ENCODE data around the gene CACNG3.

The CACNG3 gene

DNA sequence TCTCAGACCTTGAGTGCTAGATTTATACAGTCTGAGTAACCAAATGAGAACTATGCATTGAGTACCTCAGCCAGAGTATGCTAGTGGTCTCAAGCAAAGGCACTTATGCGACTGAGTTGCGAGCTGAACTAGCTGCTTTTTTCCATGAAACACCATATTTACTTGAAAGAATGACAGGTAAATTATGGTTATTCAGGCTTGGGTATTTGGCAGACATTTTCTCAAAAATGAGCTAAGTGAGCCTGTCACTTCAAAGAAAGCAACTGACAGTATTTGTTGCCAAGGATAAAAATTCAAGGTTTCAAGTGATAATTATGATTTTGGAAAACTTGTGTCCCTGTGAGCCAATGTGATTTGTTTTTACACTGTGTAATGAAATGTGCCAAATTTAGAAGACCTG lies 19.3 kb downstream of the CACNG3 start:
- no peak overlapping the region for H3K4me2 ChIP-seq (ENCODE audit: low read length)
- no CpG with 5 or more reads among the region's 2 CpGs for WGBS (ENCODE audit: extremely low coverage, insufficient coverage, insufficient read length)
- H3K9ac ChIP-seq (ENCODE audit: low read length) = no peak overlapping the region
- no peak overlapping the region for H4K91ac ChIP-seq (ENCODE audit: low read depth, low read length)
- H3K79me2 ChIP-seq (ENCODE audit: control insufficient read depth, insufficient read depth, low read length, poor library complexity) = no peaks in the 10 kb centered on the region
- no peaks in the 10 kb centered on the region for H3K27me3 ChIP-seq (ENCODE audit: insufficient read depth, low read length)
- H2AFZ ChIP-seq (ENCODE audit: insufficient read depth, low read length, poor library complexity) = no peak overlapping the region
- no peak overlapping the region for H2BK120ac ChIP-seq (ENCODE audit: insufficient read depth, low read length, poor library complexity)
- no peaks in the 10 kb centered on the region for H3K9me3 ChIP-seq (ENCODE audit: insufficient read depth, low read depth, low read length)
- H3K27ac ChIP-seq (ENCODE audit: low read depth, low read length) = no peak overlapping the region
- no peaks in the 10 kb centered on the region for H3K4me1 ChIP-seq (ENCODE audit: control insufficient read depth in 1 of 2, insufficient read depth in 2 of 2, low read length in 2 of 2)
- H3K36me3 ChIP-seq (ENCODE audit: control insufficient read depth in 1 of 2, insufficient read depth in 2 of 2, low read length in 2 of 2) = no peaks in the 10 kb centered on the region
- no peak overlapping the region for H3K4me3 ChIP-seq (ENCODE audit: low read depth, low read length)
- no peak overlapping the region for H2BK5ac ChIP-seq (ENCODE audit: low read depth, low read length, poor library complexity)
- no peak overlapping the region for H2AK5ac ChIP-seq (ENCODE audit: low read length)
- no peak overlapping the region for H2BK12ac ChIP-seq (ENCODE audit: low read length)
- no peak overlapping the region for H4K12ac ChIP-seq (ENCODE audit: low read depth, low read length)
- no peak for DNase-seq
- H3K14ac ChIP-seq (ENCODE audit: low read length) = no peak overlapping the region
- no peak overlapping the region for H3K4ac ChIP-seq (ENCODE audit: low read depth, low read length)
- no peak overlapping the region for H4K8ac ChIP-seq (ENCODE audit: low read depth, low read length)
- H3K23ac ChIP-seq (ENCODE audit: low read length) = no peak overlapping the region
- H3K79me1 ChIP-seq (ENCODE audit: low read length) = no peaks in the 10 kb centered on the region
- H3K18ac ChIP-seq (ENCODE audit: low read length) = no peak overlapping the region

DNA sequence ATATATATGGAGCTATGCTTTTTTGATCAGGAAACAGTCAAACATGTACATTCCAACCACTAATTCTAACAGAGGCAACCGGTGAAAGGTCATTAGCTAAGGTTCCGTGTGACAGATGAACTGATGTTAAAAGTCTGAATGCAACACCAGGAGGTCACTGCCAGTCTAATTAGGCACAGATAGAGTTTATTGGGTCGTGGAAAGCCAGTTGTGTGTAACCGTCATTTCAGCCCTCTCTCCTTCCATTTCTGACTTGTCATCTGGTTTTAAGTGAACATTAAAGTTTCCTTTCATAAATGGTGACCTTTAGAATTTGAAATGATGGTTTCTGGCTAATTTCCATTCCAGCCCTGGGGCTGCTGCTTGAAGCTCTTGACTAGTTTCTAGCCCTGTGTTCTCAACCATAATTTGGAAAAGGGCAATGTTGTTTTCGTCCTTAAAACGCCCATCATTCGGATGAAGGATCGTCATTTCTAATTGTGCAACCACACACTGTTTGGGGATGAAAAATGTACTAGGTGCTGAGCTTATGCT lies 23.9 kb downstream of the CACNG3 start:
- Histone ChIP-seq H2BK120ac (ENCODE audit: insufficient read depth, low read length, poor library complexity) (no peak overlapping the region), H3K18ac (ENCODE audit: low read length) (no peak overlapping the region), H3K4ac (ENCODE audit: low read depth, low read length) (no peak overlapping the region), H2AFZ (ENCODE audit: insufficient read depth, low read length, poor library complexity) (no peak overlapping the region), H3K4me1 (ENCODE audit: control insufficient read depth in 1 of 2, insufficient read depth in 2 of 2, low read length in 2 of 2) (no peaks in the 10 kb centered on the region), H2AK5ac (ENCODE audit: low read length) (no peak overlapping the region), H3K27ac (ENCODE audit: low read depth, low read length) (no peak overlapping the region), H3K4me2 (ENCODE audit: low read length) (no peak overlapping the region), H3K27me3 (ENCODE audit: insufficient read depth, low read length) (no peaks in the 10 kb centered on the region), H3K79me2 (ENCODE audit: control insufficient read depth, insufficient read depth, low read length, poor library complexity) (no peaks in the 10 kb centered on the region), H3K4me3 (ENCODE audit: low read depth, low read length) (no peak overlapping the region), H3K79me1 (ENCODE audit: low read length) (no peaks in the 10 kb centered on the region), H2BK12ac (ENCODE audit: low read length) (no peak overlapping the region), H4K8ac (ENCODE audit: low read depth, low read length) (no peak overlapping the region), H3K14ac (ENCODE audit: low read length) (no peak overlapping the region), H2BK5ac (ENCODE audit: low read depth, low read length, poor library complexity) (no peak overlapping the region), H4K12ac (ENCODE audit: low read depth, low read length) (no peak overlapping the region), H3K23ac (ENCODE audit: low read length) (no peak overlapping the region), H3K36me3 (ENCODE audit: control insufficient read depth in 1 of 2, insufficient read depth in 2 of 2, low read length in 2 of 2) (no peaks in the 10 kb centered on the region), H3K9me3 (ENCODE audit: insufficient read depth, low read depth, low read length) (no peaks in the 10 kb centered on the region), H3K9ac (ENCODE audit: low read length) (no peak overlapping the region), H4K91ac (ENCODE audit: low read depth, low read length) (no peak overlapping the region)
- DNase-seq = no peak
- WGBS (ENCODE audit: extremely low coverage, insufficient coverage, insufficient read length) = no CpG with 5 or more reads among the region's 8 CpGs

- no peak for DNase-seq
- no peak overlapping the region for H3K14ac ChIP-seq (ENCODE audit: low read length)
- H3K9ac ChIP-seq (ENCODE audit: low read length) = no peak overlapping the region
- WGBS (ENCODE audit: extremely low coverage, insufficient coverage, insufficient read length) = no CpG with 5 or more reads among the region's 4 CpGs
- H3K4ac ChIP-seq (ENCODE audit: low read depth, low read length) = no peak overlapping the region
- no peak overlapping the region for H4K91ac ChIP-seq (ENCODE audit: low read depth, low read length)
- no peak overlapping the region for H2AK5ac ChIP-seq (ENCODE audit: low read length)
- H2AFZ ChIP-seq (ENCODE audit: insufficient read depth, low read length, poor library complexity) = no peak overlapping the region
- no peaks in the 10 kb centered on the region for H3K4me1 ChIP-seq (ENCODE audit: control insufficient read depth in 1 of 2, insufficient read depth in 2 of 2, low read length in 2 of 2)
- H3K36me3 ChIP-seq (ENCODE audit: control insufficient read depth in 1 of 2, insufficient read depth in 2 of 2, low read length in 2 of 2) = no peaks in the 10 kb centered on the region
- H3K23ac ChIP-seq (ENCODE audit: low read length) = no peak overlapping the region
- H3K4me2 ChIP-seq (ENCODE audit: low read length) = no peak overlapping the region
- no peaks in the 10 kb centered on the region for H3K79me2 ChIP-seq (ENCODE audit: control insufficient read depth, insufficient read depth, low read length, poor library complexity)
- H2BK12ac ChIP-seq (ENCODE audit: low read length) = no peak overlapping the region
- no peak overlapping the region for H4K8ac ChIP-seq (ENCODE audit: low read depth, low read length)
- H3K27ac ChIP-seq (ENCODE audit: low read depth, low read length) = no peak overlapping the region
- no peak overlapping the region for H3K18ac ChIP-seq (ENCODE audit: low read length)
- no peak overlapping the region for H3K4me3 ChIP-seq (ENCODE audit: low read depth, low read length)
- H2BK120ac ChIP-seq (ENCODE audit: insufficient read depth, low read length, poor library complexity) = no peak overlapping the region
- no peak overlapping the region for H4K12ac ChIP-seq (ENCODE audit: low read depth, low read length)
- no peaks in the 10 kb centered on the region for H3K79me1 ChIP-seq (ENCODE audit: low read length)
- H2BK5ac ChIP-seq (ENCODE audit: low read depth, low read length, poor library complexity) = no peak overlapping the region
- no peaks in the 10 kb centered on the region for H3K27me3 ChIP-seq (ENCODE audit: insufficient read depth, low read length)
- no peaks in the 10 kb centered on the region for H3K9me3 ChIP-seq (ENCODE audit: insufficient read depth, low read depth, low read length)
Measured at GRCh38 chr16:24281466-24281865, 25.3 kb downstream of the CACNG3 start.

DNA sequence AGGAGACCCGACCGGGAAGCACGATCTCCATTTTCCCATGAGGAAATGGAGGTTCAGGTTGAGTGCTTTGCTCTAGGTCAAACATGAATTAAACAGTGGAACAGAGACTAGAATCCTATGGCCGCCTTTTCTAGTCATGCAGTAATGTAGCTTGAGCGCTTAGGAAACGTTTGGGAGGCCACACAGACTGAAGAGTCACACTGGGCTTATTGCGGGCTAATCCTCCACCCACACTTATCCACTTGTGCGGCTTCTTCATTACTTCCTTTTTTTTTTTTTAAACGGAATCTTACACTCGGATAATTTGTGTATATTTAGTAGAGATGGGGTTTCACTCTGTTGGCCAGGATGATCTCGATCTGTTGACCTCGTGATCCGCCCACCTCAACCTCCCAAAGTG lies 26.0 kb downstream of the CACNG3 start:
- Histone ChIP-seq H3K79me2 (ENCODE audit: control insufficient read depth, insufficient read depth, low read length, poor library complexity) (no peaks in the 10 kb centered on the region), H3K4me3 (ENCODE audit: low read depth, low read length) (no peak overlapping the region), H2AFZ (ENCODE audit: insufficient read depth, low read length, poor library complexity) (no peak overlapping the region), H3K18ac (ENCODE audit: low read length) (no peak overlapping the region), H4K12ac (ENCODE audit: low read depth, low read length) (no peak overlapping the region), H2BK12ac (ENCODE audit: low read length) (no peak overlapping the region), H3K27me3 (ENCODE audit: insufficient read depth, low read length) (no peaks in the 10 kb centered on the region), H3K9me3 (ENCODE audit: insufficient read depth, low read depth, low read length) (no peaks in the 10 kb centered on the region), H3K4me1 (ENCODE audit: control insufficient read depth in 1 of 2, insufficient read depth in 2 of 2, low read length in 2 of 2) (no peaks in the 10 kb centered on the region), H3K23ac (ENCODE audit: low read length) (no peak overlapping the region), H4K91ac (ENCODE audit: low read depth, low read length) (no peak overlapping the region), H2BK120ac (ENCODE audit: insufficient read depth, low read length, poor library complexity) (no peak overlapping the region), H3K27ac (ENCODE audit: low read depth, low read length) (no peak overlapping the region), H3K14ac (ENCODE audit: low read length) (no peak overlapping the region), H2AK5ac (ENCODE audit: low read length) (no peak overlapping the region), H3K36me3 (ENCODE audit: control insufficient read depth in 1 of 2, insufficient read depth in 2 of 2, low read length in 2 of 2) (no peaks in the 10 kb centered on the region), H3K4me2 (ENCODE audit: low read length) (no peak overlapping the region), H2BK5ac (ENCODE audit: low read depth, low read length, poor library complexity) (no peak overlapping the region), H3K9ac (ENCODE audit: low read length) (no peak overlapping the region), H4K8ac (ENCODE audit: low read depth, low read length) (no peak overlapping the region), H3K79me1 (ENCODE audit: low read length) (no peaks in the 10 kb centered on the region), H3K4ac (ENCODE audit: low read depth, low read length) (no peak overlapping the region)
- WGBS (ENCODE audit: extremely low coverage, insufficient coverage, insufficient read length) = no CpG with 5 or more reads among the region's 13 CpGs
- no peak for DNase-seq

Measured in trophoblast cell (in vitro differentiated cells and primary cell).